Stimulated activated CD4-positive, alpha-beta T cell treated with anti-CD3 and anti-CD28 coated beads, Interleukin-15, amount 100 ng/mL, for 1 hour (primary cell): ENCODE data around the gene DSG3.

Source experiments
- DNase-seq, 2 donors: peaks; one replicate each; pipeline ENCODE4 v3.0.0-alpha.2; 2020; ENCODE audit warnings: low read depth in 1 of 2, low spot score in 1 of 2

The DSG3 gene

DNA sequence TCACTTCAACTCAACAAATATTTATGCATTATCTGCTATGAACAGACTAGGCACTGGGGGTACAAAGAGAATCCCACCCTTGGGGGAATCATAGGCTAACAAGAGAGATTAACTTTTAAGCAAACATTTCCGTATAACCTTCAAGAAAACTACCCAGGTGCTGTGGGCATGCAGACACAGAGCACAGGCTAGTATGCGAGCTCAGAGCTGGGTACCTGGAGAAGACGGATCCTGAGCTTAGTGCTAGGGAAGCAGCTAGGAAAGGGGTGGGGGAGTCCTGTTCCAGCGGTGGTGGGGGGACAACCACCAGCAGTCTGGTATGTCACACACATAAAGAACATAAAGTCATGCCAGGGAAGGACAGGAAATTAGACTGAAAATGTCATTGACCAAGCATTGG, 17.5 kb upstream of the DSG3 start:
- DNase-seq: no peak

- DNase-seq: no peak
Observed at GRCh38 chr18:31430554-31430953, 17.0 kb upstream of the DSG3 start.

- DNase-seq: no peak
Observed at GRCh38 chr18:31432316-31432715, 15.2 kb upstream of the DSG3 start.

GRCh38 chr18:31436825-31437224, 10.7 kb upstream of the DSG3 start:
- DNase-seq: no peak

DNA sequence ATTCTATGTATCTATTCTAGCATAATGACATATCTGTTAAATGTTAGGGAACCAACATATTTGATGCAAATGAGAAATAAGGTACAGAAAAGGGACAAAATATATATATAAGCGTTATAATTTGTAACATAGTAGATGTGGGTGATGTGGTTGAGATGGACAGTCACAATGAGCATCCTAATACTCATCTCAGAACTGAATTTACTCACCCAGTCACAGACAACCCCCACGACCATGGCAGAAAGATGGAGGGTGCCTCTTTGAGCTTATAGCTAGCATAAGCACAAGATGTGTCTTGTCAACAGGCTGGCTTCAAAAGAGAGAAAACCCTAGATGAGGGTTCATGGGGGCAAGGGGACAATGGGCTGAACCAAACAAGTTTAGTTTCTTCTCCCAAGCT, 9.1 kb upstream of the DSG3 start:
- DNase-seq: no peak

- DNase-seq: no peak
Observed at GRCh38 chr18:31439807-31440325, 7.7 kb upstream of the DSG3 start.

DNA sequence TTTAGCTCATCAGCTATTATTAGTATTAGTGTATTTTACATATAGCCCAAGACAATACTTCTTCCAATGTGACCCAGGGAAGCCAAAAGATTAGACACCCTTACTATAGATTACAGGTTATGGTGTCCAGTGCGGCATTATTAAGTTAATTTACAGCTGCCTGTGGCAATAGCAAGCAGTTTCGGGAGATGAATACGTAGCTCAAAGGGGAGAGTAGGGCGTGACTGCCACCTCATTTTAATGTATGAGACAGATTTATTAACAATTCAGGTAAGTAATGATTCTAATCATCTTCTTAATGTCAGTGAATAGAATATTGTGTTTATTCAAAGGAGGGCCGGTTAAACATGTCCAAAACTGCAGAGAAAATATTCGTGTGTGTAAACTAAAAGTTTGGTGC, 6.8 kb upstream of the DSG3 start:
- DNase-seq: no peak

DNA sequence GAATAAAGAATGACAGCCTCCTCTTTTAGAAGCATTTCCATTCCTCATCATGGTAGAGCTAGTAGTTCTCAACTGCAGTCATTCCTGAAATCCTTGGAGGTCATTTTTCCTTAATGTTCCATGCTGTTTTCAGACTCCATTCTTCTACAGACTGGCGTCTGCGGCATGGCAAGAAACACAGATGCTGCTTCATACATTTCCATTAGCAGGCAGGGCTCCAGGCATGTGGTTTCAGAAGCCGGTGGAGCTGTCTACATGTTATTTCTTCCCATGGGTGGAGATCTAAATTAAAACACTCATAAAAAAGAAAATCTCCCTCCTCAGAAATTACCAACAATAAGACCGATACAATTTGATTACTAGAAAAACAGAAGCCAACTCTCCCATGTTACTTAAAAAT, 6.0 kb upstream of the DSG3 start:
- DNase-seq: no peak

GRCh38 chr18:31444142-31444541, 3.4 kb upstream of the DSG3 start:
- DNase-seq: no peak

DNA sequence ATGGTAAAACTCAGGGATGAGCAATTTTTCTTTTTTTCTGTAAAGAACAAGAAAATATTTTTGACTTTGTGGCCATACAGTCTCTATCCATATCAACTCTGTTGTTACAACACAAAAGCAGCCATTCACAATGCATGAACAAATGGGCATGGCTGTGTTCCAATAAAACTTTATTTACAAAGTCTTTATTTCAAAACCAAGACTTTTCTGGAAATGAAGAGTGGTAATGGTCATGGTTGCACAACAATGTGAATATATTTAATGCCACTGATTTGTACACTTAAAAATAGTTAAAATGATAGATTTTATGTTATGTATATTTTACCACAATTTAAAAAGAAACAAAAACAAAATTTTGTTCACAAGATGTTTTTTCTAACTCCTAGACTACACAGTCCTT, 1.6 kb upstream of the DSG3 start:
- no peak for DNase-seq

- no peak for DNase-seq
Observed at GRCh38 chr18:31446854-31447253, 687 bp upstream of the DSG3 start.

GRCh38 chr18:31450409-31450808, 2.9 kb downstream of the DSG3 start:
- DNase-seq: no peak

- DNase-seq: no peak
Observed at GRCh38 chr18:31451625-31452024, 4.1 kb downstream of the DSG3 start.

DNA sequence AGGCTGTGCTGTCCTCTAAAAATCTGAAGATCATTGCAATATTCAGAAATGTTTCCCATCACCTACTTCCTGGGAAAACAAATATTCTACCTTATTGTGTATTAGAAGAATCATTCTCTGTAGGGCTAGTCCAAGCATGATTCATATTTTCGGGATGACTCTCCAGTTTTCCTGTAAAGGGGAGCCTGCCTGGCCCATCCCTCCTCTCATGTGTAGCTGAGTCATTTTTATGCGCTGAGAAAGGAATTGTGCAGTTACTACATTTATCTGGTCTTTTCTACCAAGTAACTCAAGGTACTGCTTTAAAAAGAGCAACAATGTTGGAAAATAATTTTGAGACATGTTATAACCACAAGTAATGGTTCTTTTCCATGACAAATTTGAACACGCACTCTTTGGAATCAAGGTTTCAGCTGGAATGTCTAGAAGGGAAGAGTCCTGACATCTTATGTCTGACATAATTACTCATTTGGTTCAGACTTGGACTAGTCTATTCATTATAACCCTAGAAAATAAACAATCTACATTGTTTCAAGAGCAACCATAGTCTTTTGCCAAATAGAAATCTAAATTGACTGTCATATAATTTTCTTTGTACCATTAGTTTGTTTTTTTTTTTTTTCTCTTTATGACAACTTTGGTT, 6.6 kb downstream of the DSG3 start:
- no peak for DNase-seq

DNA sequence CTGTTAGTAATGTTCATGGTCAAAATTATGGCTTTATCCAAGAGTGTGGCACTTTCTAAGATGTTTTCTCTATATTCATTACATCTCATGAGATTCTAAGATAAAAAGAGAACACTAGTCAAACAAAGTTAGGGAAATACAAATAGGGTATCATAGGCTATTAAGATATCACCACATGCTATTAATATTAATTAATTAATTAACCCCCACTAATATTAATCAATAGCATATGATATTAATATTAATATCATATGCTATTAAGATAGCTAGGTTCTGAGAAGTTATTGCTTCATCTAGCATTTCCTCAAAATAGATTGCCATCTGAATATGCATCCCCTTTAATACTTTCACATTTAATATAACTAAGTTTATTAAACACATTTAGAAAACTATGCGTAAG, 22.1 kb downstream of the DSG3 start:
- DNase-seq: no peak

- DNase-seq: no peak
Observed at GRCh38 chr18:31478688-31479087, 31.1 kb downstream of the DSG3 start.

GRCh38 chr18:31482051-31482450, 34.5 kb downstream of the DSG3 start:
- no peak for DNase-seq

- DNase-seq: no peak
Observed at GRCh38 chr18:31483396-31483795, 35.9 kb downstream of the DSG3 start.

DNA sequence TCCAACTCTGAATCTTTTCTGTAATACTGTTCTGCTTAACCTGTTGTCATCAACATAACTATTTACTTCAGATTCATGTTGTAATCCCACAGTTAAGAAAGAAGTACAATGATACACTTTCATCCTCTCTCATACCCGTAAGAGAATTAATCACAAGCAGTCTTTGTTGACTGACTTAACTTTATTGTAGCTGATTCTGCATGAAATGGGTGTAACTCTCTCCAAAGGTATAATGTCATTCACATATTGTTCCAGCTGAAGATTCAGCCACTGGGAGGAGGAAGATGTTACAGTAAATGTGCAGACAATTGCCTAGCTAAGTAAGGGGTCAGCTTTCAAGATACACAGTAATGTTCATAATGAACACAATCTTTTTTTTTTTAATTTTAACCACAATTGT, 36.9 kb downstream of the DSG3 start:
- DNase-seq: no peak

- DNase-seq: no peak
Observed at GRCh38 chr18:31486165-31486564, 38.6 kb downstream of the DSG3 start.

DNA sequence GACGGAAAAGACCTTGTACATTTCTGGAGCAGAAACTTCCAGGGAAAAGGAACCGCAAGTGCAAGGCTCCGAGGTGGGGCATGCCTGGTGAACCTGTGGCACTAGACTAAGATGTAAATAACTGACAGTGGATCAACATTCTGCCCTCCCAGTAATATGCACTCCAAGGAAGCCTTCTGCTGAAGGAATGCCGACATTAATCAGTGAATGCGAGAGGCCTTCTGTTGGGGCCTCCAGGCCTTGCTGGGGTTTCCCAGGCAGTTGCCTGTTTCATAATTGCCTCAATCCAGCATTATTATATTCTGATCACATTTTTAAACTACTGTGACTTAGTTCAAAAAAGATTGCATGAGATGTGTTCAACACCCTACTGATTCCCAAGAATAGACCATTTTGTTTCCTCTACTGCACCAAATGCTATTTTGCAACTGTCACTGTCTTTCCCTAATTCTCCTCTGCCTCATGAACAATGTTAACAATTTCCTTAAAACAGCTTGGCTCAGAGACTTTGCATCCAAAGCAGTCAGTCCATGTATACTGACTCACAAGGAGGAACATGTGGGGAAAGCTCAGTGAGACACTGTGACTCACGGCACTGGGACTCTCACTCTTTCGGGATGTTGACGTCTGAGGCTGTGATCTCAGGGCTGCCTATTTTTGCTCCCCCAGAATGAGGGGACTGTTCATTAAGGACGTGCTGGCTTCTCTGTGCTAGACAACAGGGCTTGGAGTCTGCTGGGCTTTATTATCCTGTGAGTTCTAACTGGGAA, 39.9 kb downstream of the DSG3 start:
- DNase-seq: no peak

GRCh38 chr18:31489311-31489710, 41.8 kb downstream of the DSG3 start:
- no peak for DNase-seq

- no peak for DNase-seq
Observed at GRCh38 chr18:31490387-31490786, 42.8 kb downstream of the DSG3 start.
